HEK293 (cell line): ENCODE data around the gene LRRC59.

Experiments used
- CTCF ChIA-PET: fragments of 350-600 bp; formaldehyde crosslinking; extraction: SDS; loops from one replicate; lab custom pipeline; 2021; ENCODE audit warnings: antibody characterized with exemption; lab: Yijun Ruan, JAX
- POLR2A ChIA-PET: fragments of 300-600 bp; formaldehyde crosslinking; extraction: SDS; loops from one replicate; lab custom pipeline; 2020; ENCODE audit warnings: antibody characterized with exemption, inconsistent platforms; lab: Yijun Ruan, JAX
- H3K27ac ChIP-seq: fragments of 200-500 bp; sonication (Bioruptor generic); 2 replicates; pipeline ENCODE4 v1.5.1; 2014; ENCODE audit warnings: low read depth, low read length, control low read depth, inconsistent platforms; ENCODE audit errors: extremely low read depth
- H3K36me3 ChIP-seq, 2 experiments: fragments of 200-500 bp in 1 of 2; sonication (Bioruptor generic) in 1 of 2; 1 replicate in 1 of 2; 2 replicates in 1 of 2; pipeline ENCODE4 v1.5.1; 2014 to 2017; ENCODE audit warnings: inconsistent platforms in 2 of 2, low read length in 2 of 2; ENCODE audit not compliant: control insufficient read depth in 2 of 2, insufficient read depth in 1 of 2
- H3K4me1 ChIP-seq: fragments of 200-500 bp; sonication (Bioruptor generic); 2 replicates; pipeline ENCODE4 v1.5.1; 2014; ENCODE audit warnings: mild to moderate bottlenecking, low read length, inconsistent platforms; ENCODE audit not compliant: control insufficient read depth, insufficient read depth
- H3K4me3 ChIP-seq: 2 replicates; pipeline ENCODE4 v1.5.1; 2011; ENCODE audit warnings: low read depth, mild to moderate bottlenecking, control low read depth, low read length, moderate library complexity
- H3K9me3 ChIP-seq: fragments of 200-500 bp; sonication (Bioruptor generic); 2 replicates; pipeline ENCODE4 v1.5.1; 2014; ENCODE audit warnings: low read depth, low read length, inconsistent platforms; ENCODE audit not compliant: control insufficient read depth, insufficient read depth
- GLI4 ChIP-seq: fragments of 450-650 bp; formaldehyde crosslinking; IDR thresholded peaks from 2 replicates; pipeline ENCODE4 v1.5.1; 2016; ENCODE audit warnings: missing biosample characterization, missing genetic modification characterization
- HOXD13 ChIP-seq: sonication (generic); formaldehyde crosslinking; IDR thresholded peaks from 2 replicates; pipeline ENCODE4 v1.8.0; 2022; ENCODE audit warnings: missing genetic modification reagents, borderline replicate concordance
- SETDB1 ChIP-seq: IDR thresholded peaks from one replicate; pipeline ENCODE4 v1.6.1; 2017; ENCODE audit warnings: mild to moderate bottlenecking, low read length, moderate library complexity, mixed read lengths; ENCODE audit not compliant: insufficient read length
- ZBTB7A ChIP-seq: fragments of 450-650 bp; formaldehyde crosslinking; IDR thresholded peaks from 2 replicates; pipeline ENCODE4 v1.5.1; 2016; ENCODE audit warnings: low read depth, missing biosample characterization, missing genetic modification characterization
- ZNF138 ChIP-seq: fragments of 450-650 bp; formaldehyde crosslinking; IDR thresholded peaks from 2 replicates; pipeline ENCODE4 v1.5.1; 2016; ENCODE audit warnings: missing biosample characterization, missing genetic modification characterization, borderline replicate concordance
- ZNF155 ChIP-seq: fragments of 450-650 bp; formaldehyde crosslinking; IDR thresholded peaks from 2 replicates; pipeline ENCODE4 v1.5.1; 2016; ENCODE audit warnings: missing biosample characterization, missing genetic modification characterization
- ZNF354C ChIP-seq: fragments of 450-650 bp; formaldehyde crosslinking; IDR thresholded peaks from 2 replicates; pipeline ENCODE4 v1.5.1; 2016; ENCODE audit warnings: missing biosample characterization, missing genetic modification characterization, low read depth, borderline replicate concordance
- ZNF394 ChIP-seq: fragments of 450-650 bp; formaldehyde crosslinking; IDR thresholded peaks from 2 replicates; pipeline ENCODE4 v1.5.1; 2016; ENCODE audit warnings: missing biosample characterization, missing genetic modification characterization, mild to moderate bottlenecking, moderate library complexity, borderline replicate concordance
- ZNF404 ChIP-seq: fragments of 450-650 bp; formaldehyde crosslinking; IDR thresholded peaks from 2 replicates; pipeline ENCODE4 v1.5.1; 2017; ENCODE audit warnings: missing biosample characterization, missing genetic modification characterization
- ZNF654 ChIP-seq: fragments of 450-650 bp; formaldehyde crosslinking; IDR thresholded peaks from 2 replicates; pipeline ENCODE4 v1.5.1; 2016; ENCODE audit warnings: low read depth, missing biosample characterization, missing genetic modification characterization
- ZNF747 ChIP-seq: fragments of 450-650 bp; formaldehyde crosslinking; IDR thresholded peaks from 2 replicates; pipeline ENCODE4 v1.5.1; 2016; ENCODE audit warnings: missing biosample characterization, missing genetic modification characterization
- ZNF843 ChIP-seq: fragments of 450-650 bp; formaldehyde crosslinking; IDR thresholded peaks from 2 replicates; pipeline ENCODE4 v1.5.1; 2016; ENCODE audit warnings: missing biosample characterization, missing genetic modification characterization
- TF ChIP-seq, protein P1 (sequence below): fragments of 450-650 bp; formaldehyde crosslinking; IDR thresholded peaks from 2 replicates; pipeline ENCODE4 v1.5.1; 2016; ENCODE audit warnings: missing biosample characterization, missing genetic modification characterization
- TF ChIP-seq, protein P2 (sequence below): fragments of 450-650 bp; formaldehyde crosslinking; IDR thresholded peaks from 2 replicates; pipeline ENCODE4 v1.5.1; 2016; ENCODE audit warnings: missing biosample characterization, missing genetic modification characterization, borderline replicate concordance
- TF ChIP-seq, protein P3 (sequence below): fragments of 450-650 bp; formaldehyde crosslinking; IDR thresholded peaks from 2 replicates; pipeline ENCODE4 v1.5.1; 2016; ENCODE audit warnings: missing biosample characterization, missing genetic modification characterization, borderline replicate concordance
- TF ChIP-seq, protein P4 (sequence below): fragments of 450-650 bp; IDR thresholded peaks from 2 replicates; pipeline ENCODE4 v1.5.1; 2018; ENCODE audit warnings: missing biosample characterization, mild to moderate bottlenecking, missing genetic modification characterization
- TF ChIP-seq, protein P5 (sequence below): fragments of 450-650 bp; formaldehyde crosslinking; IDR thresholded peaks from 2 replicates; pipeline ENCODE4 v1.5.1; 2016; ENCODE audit warnings: missing biosample characterization, missing genetic modification characterization, low read depth

LRRC59 gene

DNA sequence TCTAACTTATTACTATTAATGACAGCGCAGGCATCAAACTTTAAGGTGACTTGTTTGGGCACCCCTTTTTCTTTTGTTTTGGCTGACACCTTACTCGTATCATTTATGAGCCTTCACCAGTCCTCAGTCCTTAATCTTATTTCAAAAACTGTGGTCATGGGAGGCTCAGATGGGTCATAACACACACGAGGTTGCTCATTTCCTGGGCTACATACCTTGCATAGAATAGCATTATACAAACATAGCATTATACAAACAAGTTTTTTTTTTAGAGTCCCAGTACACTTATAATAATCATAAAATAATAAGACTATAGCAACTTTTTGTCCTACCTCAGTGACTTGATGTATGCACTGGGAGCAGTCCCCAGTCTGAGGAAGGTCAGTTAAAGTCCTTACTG lies 17.5 kb upstream of the LRRC59 start (continued):
- TF ChIP-seq ZNF394 (tag by site-specific recombination) (no peak), ZNF354C (no peak), ZNF155 (tag by site-specific recombination) (no peak), ZNF747 (no peak), ZNF404 (no peak), SETDB1 (no peak)
- TF ChIP-seq, protein P1, sequence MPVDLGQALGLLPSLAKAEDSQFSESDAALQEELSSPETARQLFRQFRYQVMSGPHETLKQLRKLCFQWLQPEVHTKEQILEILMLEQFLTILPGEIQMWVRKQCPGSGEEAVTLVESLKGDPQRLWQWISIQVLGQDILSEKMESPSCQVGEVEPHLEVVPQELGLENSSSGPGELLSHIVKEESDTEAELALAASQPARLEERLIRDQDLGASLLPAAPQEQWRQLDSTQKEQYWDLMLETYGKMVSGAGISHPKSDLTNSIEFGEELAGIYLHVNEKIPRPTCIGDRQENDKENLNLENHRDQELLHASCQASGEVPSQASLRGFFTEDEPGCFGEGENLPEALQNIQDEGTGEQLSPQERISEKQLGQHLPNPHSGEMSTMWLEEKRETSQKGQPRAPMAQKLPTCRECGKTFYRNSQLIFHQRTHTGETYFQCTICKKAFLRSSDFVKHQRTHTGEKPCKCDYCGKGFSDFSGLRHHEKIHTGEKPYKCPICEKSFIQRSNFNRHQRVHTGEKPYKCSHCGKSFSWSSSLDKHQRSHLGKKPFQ (tag by site-specific recombination) = no peak

DNA sequence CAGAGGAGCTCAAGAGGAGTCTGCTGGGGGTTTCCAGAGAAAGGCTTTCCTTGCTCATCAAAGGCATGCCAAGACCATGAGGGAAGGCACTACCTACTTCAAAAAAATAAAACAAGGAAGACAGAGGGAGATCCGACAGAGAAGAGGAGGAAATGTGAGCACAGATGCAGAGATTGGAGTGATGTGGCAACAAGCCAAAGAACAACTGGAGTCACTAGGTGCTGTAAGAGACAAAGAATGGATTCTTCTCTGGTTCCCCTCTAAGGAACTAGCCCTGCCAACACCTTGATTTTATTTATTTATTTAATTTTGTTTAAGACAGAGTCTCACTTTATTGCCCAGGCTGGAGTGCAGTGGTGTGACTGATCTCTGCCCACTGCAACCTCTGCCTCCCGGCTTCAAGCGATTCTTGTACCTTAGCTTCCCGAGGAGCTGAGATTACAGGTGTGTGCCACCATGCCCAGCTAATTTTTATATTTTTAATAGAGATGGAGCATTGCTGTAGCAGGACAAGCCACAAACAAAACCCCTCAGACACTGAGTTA lies 14.9 kb upstream of the LRRC59 start:
- Histone ChIP-seq H3K4me3 (no peak overlapping the region), H3K27ac (no peak overlapping the region)
- TF ChIP-seq HOXD13 (CRISPR knock-in tag) (no peak), ZNF394 (tag by site-specific recombination) (no peak)
- TF ChIP-seq, all 188 proteins: peak for 0
- no peaks in the 10 kb centered on the region for H3K4me1 ChIP-seq
- ChIA-PET CTCF (interaction anchor here (5.6 kb wide), 1 partner anchor 15 kb away, joined by 36 read pairs; the partner anchor contains the start of gene LRRC59), POLR2A (interaction anchor here (2.5 kb wide), 1 partner anchor 15 kb away, joined by 8 read pairs; the partner anchor contains the start of gene LRRC59)
- no peaks in the 10 kb centered on the region for H3K36me3 ChIP-seq
- no peaks in the 10 kb centered on the region for H3K9me3 ChIP-seq

DNA sequence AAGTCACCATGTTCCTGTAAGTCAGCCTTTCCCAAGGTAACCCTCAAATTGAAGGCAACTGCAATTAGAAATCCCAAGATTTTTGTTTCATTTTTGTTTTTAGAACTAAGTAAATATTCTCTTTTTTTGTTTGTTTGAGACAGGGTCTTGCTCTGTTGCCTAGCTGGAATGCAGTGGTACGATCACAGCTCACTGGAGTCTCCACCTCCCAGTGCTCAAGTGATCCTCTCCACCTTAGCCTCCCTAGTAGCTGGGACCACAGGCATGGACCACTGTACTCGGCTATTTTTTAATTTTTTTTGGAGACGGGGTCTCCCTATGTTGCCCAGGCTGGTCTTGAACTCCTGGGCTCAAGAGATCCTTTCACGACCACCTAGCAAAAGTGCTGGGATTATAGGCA lies 10.6 kb upstream of the LRRC59 start:
- ChIA-PET CTCF (interaction anchor here (0.7 to 3.4 kb wide), 2 partner anchors 10 to 93 kb away, joined by 6 to 39 read pairs; partner anchors contain the start of gene LRRC59), POLR2A (interaction anchor here (1.9 kb wide), 1 partner anchor 11 kb away, joined by 5 read pairs; the partner anchor contains the start of gene LRRC59)
- H3K4me3 ChIP-seq = no peak overlapping the region
- no peak overlapping the region for H3K27ac ChIP-seq
- H3K4me1 ChIP-seq = no peaks in the 10 kb centered on the region
- no peaks in the 10 kb centered on the region for H3K36me3 ChIP-seq
- no peaks in the 10 kb centered on the region for H3K9me3 ChIP-seq
- TF ChIP-seq, protein P2, sequence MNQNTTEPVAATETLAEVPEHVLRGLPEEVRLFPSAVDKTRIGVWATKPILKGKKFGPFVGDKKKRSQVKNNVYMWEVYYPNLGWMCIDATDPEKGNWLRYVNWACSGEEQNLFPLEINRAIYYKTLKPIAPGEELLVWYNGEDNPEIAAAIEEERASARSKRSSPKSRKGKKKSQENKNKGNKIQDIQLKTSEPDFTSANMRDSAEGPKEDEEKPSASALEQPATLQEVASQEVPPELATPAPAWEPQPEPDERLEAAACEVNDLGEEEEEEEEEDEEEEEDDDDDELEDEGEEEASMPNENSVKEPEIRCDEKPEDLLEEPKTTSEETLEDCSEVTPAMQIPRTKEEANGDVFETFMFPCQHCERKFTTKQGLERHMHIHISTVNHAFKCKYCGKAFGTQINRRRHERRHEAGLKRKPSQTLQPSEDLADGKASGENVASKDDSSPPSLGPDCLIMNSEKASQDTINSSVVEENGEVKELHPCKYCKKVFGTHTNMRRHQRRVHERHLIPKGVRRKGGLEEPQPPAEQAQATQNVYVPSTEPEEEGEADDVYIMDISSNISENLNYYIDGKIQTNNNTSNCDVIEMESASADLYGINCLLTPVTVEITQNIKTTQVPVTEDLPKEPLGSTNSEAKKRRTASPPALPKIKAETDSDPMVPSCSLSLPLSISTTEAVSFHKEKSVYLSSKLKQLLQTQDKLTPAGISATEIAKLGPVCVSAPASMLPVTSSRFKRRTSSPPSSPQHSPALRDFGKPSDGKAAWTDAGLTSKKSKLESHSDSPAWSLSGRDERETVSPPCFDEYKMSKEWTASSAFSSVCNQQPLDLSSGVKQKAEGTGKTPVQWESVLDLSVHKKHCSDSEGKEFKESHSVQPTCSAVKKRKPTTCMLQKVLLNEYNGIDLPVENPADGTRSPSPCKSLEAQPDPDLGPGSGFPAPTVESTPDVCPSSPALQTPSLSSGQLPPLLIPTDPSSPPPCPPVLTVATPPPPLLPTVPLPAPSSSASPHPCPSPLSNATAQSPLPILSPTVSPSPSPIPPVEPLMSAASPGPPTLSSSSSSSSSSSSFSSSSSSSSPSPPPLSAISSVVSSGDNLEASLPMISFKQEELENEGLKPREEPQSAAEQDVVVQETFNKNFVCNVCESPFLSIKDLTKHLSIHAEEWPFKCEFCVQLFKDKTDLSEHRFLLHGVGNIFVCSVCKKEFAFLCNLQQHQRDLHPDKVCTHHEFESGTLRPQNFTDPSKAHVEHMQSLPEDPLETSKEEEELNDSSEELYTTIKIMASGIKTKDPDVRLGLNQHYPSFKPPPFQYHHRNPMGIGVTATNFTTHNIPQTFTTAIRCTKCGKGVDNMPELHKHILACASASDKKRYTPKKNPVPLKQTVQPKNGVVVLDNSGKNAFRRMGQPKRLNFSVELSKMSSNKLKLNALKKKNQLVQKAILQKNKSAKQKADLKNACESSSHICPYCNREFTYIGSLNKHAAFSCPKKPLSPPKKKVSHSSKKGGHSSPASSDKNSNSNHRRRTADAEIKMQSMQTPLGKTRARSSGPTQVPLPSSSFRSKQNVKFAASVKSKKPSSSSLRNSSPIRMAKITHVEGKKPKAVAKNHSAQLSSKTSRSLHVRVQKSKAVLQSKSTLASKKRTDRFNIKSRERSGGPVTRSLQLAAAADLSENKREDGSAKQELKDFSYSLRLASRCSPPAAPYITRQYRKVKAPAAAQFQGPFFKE = no peak
- TF ChIP-seq GLI4 (no peak), ZNF654 (no peak), ZNF138 (tag by site-specific recombination) (no peak), ZNF843 (no peak), ZBTB7A (no peak)
- TF ChIP-seq, protein P3, sequence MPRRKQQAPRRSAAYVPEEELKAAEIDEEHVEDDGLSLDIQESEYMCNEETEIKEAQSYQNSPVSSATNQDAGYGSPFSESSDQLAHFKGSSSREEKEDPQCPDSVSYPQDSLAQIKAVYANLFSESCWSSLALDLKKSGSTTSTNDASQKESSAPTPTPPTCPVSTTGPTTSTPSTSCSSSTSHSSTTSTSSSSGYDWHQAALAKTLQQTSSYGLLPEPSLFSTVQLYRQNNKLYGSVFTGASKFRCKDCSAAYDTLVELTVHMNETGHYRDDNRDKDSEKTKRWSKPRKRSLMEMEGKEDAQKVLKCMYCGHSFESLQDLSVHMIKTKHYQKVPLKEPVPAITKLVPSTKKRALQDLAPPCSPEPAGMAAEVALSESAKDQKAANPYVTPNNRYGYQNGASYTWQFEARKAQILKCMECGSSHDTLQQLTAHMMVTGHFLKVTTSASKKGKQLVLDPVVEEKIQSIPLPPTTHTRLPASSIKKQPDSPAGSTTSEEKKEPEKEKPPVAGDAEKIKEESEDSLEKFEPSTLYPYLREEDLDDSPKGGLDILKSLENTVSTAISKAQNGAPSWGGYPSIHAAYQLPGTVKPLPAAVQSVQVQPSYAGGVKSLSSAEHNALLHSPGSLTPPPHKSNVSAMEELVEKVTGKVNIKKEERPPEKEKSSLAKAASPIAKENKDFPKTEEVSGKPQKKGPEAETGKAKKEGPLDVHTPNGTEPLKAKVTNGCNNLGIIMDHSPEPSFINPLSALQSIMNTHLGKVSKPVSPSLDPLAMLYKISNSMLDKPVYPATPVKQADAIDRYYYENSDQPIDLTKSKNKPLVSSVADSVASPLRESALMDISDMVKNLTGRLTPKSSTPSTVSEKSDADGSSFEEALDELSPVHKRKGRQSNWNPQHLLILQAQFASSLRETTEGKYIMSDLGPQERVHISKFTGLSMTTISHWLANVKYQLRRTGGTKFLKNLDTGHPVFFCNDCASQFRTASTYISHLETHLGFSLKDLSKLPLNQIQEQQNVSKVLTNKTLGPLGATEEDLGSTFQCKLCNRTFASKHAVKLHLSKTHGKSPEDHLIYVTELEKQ (tag by site-specific recombination) = no peak
- TF ChIP-seq, protein P4, sequence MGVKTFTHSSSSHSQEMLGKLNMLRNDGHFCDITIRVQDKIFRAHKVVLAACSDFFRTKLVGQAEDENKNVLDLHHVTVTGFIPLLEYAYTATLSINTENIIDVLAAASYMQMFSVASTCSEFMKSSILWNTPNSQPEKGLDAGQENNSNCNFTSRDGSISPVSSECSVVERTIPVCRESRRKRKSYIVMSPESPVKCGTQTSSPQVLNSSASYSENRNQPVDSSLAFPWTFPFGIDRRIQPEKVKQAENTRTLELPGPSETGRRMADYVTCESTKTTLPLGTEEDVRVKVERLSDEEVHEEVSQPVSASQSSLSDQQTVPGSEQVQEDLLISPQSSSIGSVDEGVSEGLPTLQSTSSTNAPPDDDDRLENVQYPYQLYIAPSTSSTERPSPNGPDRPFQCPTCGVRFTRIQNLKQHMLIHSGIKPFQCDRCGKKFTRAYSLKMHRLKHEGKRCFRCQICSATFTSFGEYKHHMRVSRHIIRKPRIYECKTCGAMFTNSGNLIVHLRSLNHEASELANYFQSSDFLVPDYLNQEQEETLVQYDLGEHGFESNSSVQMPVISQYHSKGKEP = no peak
- TF ChIP-seq, protein P5, sequence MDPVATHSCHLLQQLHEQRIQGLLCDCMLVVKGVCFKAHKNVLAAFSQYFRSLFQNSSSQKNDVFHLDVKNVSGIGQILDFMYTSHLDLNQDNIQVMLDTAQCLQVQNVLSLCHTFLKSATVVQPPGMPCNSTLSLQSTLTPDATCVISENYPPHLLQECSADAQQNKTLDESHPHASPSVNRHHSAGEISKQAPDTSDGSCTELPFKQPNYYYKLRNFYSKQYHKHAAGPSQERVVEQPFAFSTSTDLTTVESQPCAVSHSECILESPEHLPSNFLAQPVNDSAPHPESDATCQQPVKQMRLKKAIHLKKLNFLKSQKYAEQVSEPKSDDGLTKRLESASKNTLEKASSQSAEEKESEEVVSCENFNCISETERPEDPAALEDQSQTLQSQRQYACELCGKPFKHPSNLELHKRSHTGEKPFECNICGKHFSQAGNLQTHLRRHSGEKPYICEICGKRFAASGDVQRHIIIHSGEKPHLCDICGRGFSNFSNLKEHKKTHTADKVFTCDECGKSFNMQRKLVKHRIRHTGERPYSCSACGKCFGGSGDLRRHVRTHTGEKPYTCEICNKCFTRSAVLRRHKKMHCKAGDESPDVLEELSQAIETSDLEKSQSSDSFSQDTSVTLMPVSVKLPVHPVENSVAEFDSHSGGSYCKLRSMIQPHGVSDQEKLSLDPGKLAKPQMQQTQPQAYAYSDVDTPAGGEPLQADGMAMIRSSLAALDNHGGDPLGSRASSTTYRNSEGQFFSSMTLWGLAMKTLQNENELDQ = no peak
